Ishikawa (cell line): Measurements from ENCODE around the gene NYAP1.

Source experiments
- NFIC ChIP-seq: IDR thresholded peaks from 2 replicates; pipeline ENCODE4 v1.6.1; 2012
- RAD21 ChIP-seq: IDR thresholded peaks from 2 replicates; pipeline ENCODE4 v1.6.1; 2012; ENCODE audit warnings: low read depth
- TEAD4 ChIP-seq: IDR thresholded peaks from 2 replicates; pipeline ENCODE4 v1.6.1; 2012
- YY1 ChIP-seq: IDR thresholded peaks from 2 replicates; pipeline ENCODE4 v1.6.1; 2012; ENCODE audit warnings: low read depth
- TF ChIP-seq, protein P1 (sequence below): IDR thresholded peaks from 2 replicates; pipeline ENCODE4 v1.6.1; 2012; ENCODE audit warnings: low read depth, mild to moderate bottlenecking

DNA sequence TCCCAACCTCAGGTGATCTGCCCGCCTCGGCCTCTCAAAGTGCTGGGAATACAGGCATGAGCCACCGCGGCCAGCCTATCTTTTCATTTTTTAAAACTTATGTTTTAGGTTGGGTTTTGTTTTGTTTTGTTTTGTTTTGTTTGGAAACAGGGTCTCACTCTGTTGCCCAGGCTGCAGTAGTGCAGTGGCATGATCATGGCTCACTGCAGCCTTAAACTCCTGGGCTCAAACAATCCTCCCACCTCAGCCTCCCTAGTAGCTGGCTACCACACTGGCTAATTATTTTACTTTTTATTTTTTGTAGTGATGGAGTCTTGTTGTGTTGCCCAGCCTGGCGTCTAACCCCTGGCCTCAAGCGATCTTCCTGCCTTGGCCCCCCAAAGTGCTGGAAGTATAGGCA is 35.9 kb downstream of the NYAP1 start:
- TF ChIP-seq, protein P1, sequence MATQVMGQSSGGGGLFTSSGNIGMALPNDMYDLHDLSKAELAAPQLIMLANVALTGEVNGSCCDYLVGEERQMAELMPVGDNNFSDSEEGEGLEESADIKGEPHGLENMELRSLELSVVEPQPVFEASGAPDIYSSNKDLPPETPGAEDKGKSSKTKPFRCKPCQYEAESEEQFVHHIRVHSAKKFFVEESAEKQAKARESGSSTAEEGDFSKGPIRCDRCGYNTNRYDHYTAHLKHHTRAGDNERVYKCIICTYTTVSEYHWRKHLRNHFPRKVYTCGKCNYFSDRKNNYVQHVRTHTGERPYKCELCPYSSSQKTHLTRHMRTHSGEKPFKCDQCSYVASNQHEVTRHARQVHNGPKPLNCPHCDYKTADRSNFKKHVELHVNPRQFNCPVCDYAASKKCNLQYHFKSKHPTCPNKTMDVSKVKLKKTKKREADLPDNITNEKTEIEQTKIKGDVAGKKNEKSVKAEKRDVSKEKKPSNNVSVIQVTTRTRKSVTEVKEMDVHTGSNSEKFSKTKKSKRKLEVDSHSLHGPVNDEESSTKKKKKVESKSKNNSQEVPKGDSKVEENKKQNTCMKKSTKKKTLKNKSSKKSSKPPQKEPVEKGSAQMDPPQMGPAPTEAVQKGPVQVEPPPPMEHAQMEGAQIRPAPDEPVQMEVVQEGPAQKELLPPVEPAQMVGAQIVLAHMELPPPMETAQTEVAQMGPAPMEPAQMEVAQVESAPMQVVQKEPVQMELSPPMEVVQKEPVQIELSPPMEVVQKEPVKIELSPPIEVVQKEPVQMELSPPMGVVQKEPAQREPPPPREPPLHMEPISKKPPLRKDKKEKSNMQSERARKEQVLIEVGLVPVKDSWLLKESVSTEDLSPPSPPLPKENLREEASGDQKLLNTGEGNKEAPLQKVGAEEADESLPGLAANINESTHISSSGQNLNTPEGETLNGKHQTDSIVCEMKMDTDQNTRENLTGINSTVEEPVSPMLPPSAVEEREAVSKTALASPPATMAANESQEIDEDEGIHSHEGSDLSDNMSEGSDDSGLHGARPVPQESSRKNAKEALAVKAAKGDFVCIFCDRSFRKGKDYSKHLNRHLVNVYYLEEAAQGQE: no peak
- TF ChIP-seq TEAD4 (no peak), YY1 (no peak), RAD21 (no peak), NFIC (no peak)
